Spleen (tissue), 11 donors: ENCODE data around the gene TMEM164. TPM values are rescaled to one million over a fixed set of nuclear protein-coding genes. Genes with fewer than 3 reads are reported as not detected.

ENCODE experiments used
- DNase-seq: peaks from one replicate; pipeline ENCODE4 v3.0.0-alpha.2; 2020
- H3K27ac ChIP-seq, 8 donors: fragments of 200-600 bp; sonication (generic) in 7 of 8; 1 replicate in 4 of 8; 2 replicates in 4 of 8; pipeline versions ENCODE4 v1.5.0 to v1.8.0; 2016 to 2021; ENCODE audit warnings: inconsistent platforms in 4 of 8, mild to moderate bottlenecking in 4 of 8, moderate library complexity in 1 of 8
- H3K27me3 ChIP-seq, 7 donors: fragments of 200-600 bp; sonication (generic) in 6 of 7; replicated peaks in 1 of 7; 1 replicate in 4 of 7; 2 replicates in 3 of 7; pipeline versions ENCODE4 v1.5.0 to v1.8.0; 2016 to 2021; ENCODE audit warnings: inconsistent platforms in 3 of 7, mild to moderate bottlenecking in 1 of 7
- H3K36me3 ChIP-seq, 6 donors: fragments of 200-600 bp; sonication (generic) in 5 of 6; 1 replicate in 4 of 6; 2 replicates in 2 of 6; pipeline versions ENCODE4 v1.5.0 to v1.8.0; 2016 to 2021; ENCODE audit warnings: inconsistent platforms in 2 of 6
- H3K4me1 ChIP-seq, 6 donors: fragments of 200-600 bp; sonication (generic) in 5 of 6; 1 replicate in 3 of 6; 2 replicates in 3 of 6; pipeline versions ENCODE4 v1.5.0 to v1.8.0; 2016 to 2021; ENCODE audit warnings: inconsistent platforms in 3 of 6
- H3K4me3 ChIP-seq, 8 donors: fragments of 200-600 bp; sonication (generic) in 7 of 8; 1 replicate in 4 of 8; 2 replicates in 4 of 8; pipeline versions ENCODE4 v1.5.0 to v1.8.0; 2016 to 2021; ENCODE audit warnings: inconsistent platforms in 4 of 8, mild to moderate bottlenecking in 4 of 8, moderate library complexity in 2 of 8
- H3K9me3 ChIP-seq, 8 donors: fragments of 200-600 bp; sonication (generic) in 7 of 8; 1 replicate in 4 of 8; 2 replicates in 4 of 8; pipeline versions ENCODE4 v1.5.0 to v1.8.0; 2016 to 2021; ENCODE audit warnings: inconsistent platforms in 4 of 8
- POLR2A ChIP-seq, 3 donors: fragments of 450-650 bp; IDR thresholded peaks; one replicate each; pipeline ENCODE4 v1.5.1; 2017; ENCODE audit warnings: antibody characterized with exemption in 3 of 3, mild to moderate bottlenecking in 1 of 3
- POLR2AphosphoS5 ChIP-seq, 3 donors: sonication (generic); formaldehyde crosslinking; IDR thresholded peaks; one replicate each; pipeline ENCODE4 v1.5.1; 2017; ENCODE audit warnings: antibody characterized with exemption in 3 of 3
- WGBS, 5 donors: extraction: QIAGEN DNeasy Blood & Tissue Kit in 3 of 5; methylation state at CpG; one replicate each; pipeline versions ENCODE4 v1.1.5 to v1.1.7; 2013 to 2018; 5-methylcytosine and 5-hydroxymethylcytosine counted together
- intact Hi-C: fragments of 100-400 bp; cut with DNase I; formaldehyde crosslinking; loops from one replicate; pipeline ENCODE4 v1.15.0; 2023; ENCODE audit warnings: low total_unique reads
- polyA plus RNA-seq, 3 donors: library from polyadenylated mRNA; stranded (reverse); fragments of 200-250 nt; gene quantifications; one replicate each; pipeline ENCODE4 v1.2.1, GENCODE V29; 2013
- total RNA-seq, 7 donors: library from RNA; depleted of rRNA in 3 of 7; stranded (reverse); fragments of >200 nt in 3 of 7; fragmentation: NEBNext Ultra II Directional in 4 of 7; extraction: Animal tissue kit (Norgen Biotek cat#: 25700) in 4 of 7; gene quantifications; one replicate each; pipeline versions ENCODE4 v1.1.0 to v1.2.1, GENCODE V29; 2016 to 2021
- TF ChIP-seq, protein P1 (sequence below), 11 experiments: fragments of 200-600 bp in 7 of 11; fragments of 450-650 bp in 4 of 11; sonication (generic) in 4 of 11; IDR thresholded peaks in 8 of 11; conservative IDR thresholded peaks in 3 of 11; 1 replicate in 7 of 11; 2 replicates in 4 of 11; pipeline versions ENCODE4 v1.4.0 to v1.8.0; 2016 to 2021; ENCODE audit warnings: antibody characterized with exemption in 11 of 11, inconsistent platforms in 4 of 11, mild to moderate bottlenecking in 1 of 11
- donor health status: healthy with polysubstance abuse.
- donor health status: DM: no; HTN: no; CAD: no; lungs with moderate emphysema.
- donor health status: DM: no; HTN: no; CAD: no.
- donor health status: Bipolar disorder and iron deficiency.
- donor health status: healthy.
- donor health status: DM: no; HTN: no; CAD: no.
- donor health status: DM: yes; HTN: yes; CAD: no.

The TMEM164 gene
- total and polyA plus RNA-seq, 10 donors, result 3.9 to 29.7 (median 24.3) TPM

DNA sequence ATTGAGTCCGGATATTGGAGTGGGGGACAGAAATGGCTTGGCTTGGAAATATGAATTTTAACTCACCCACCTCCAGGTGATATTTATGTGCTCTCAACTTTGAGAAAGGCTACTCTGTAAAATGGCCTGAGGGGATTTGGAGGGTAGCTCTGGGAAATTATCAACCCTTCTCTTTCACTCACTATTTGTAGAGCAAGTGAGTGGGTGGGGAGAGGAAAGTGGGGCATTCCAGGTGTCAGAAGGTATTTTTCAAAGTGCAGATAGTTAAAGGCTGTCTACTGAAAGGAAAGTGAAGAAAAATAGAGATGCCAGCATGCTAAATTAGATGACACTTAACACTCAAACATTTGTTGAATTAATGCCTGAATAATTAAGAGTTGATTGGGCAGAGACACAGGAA, 44.1 kb downstream of the TMEM164 start:
- TF ChIP-seq POLR2A (IDR thresholded peaks at IDR 0.05) (no peak), POLR2AphosphoS5 (IDR thresholded peaks at IDR 0.05) (no peak)
- TF ChIP-seq, protein P1, sequence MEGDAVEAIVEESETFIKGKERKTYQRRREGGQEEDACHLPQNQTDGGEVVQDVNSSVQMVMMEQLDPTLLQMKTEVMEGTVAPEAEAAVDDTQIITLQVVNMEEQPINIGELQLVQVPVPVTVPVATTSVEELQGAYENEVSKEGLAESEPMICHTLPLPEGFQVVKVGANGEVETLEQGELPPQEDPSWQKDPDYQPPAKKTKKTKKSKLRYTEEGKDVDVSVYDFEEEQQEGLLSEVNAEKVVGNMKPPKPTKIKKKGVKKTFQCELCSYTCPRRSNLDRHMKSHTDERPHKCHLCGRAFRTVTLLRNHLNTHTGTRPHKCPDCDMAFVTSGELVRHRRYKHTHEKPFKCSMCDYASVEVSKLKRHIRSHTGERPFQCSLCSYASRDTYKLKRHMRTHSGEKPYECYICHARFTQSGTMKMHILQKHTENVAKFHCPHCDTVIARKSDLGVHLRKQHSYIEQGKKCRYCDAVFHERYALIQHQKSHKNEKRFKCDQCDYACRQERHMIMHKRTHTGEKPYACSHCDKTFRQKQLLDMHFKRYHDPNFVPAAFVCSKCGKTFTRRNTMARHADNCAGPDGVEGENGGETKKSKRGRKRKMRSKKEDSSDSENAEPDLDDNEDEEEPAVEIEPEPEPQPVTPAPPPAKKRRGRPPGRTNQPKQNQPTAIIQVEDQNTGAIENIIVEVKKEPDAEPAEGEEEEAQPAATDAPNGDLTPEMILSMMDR (IDR thresholded peaks at IDR 0.05 in 8 of 11, conservative IDR thresholded peaks at IDR 0.05 in 3 of 11), result no peak
- Histone ChIP-seq H3K27me3 (no peaks in the 10 kb centered on the region), H3K27ac (no peak overlapping the region), H3K9me3 (no peaks in the 10 kb centered on the region), H3K4me1 (peaks cover 0 to 21% (median 7%) of the 10 kb centered on the region in 6 donors), H3K36me3 (peaks cover 0 to 6% (median 0%) of the 10 kb centered on the region in 6 donors), H3K4me3 (no peak overlapping the region)
- DNase-seq, result no peak
- WGBS, 5 donors, result 74 to 100% (median 93%) methylated on average over 1 of the region's 1 CpG
- intact Hi-C loops, result no loop called here

GRCh38 chrX:110049096-110049495, 46.2 kb downstream of the TMEM164 start:
- DNase-seq, result no peak
- peaks cover 0 to 16% (median 0%) of the 10 kb centered on the region in 6 donors for H3K36me3 ChIP-seq
- intact Hi-C loops, result no loop called here
- no peak overlapping the region for H3K27ac ChIP-seq
- no peak overlapping the region for H3K4me3 ChIP-seq
- H3K9me3 ChIP-seq, result no peaks in the 10 kb centered on the region
- WGBS, 5 donors, result 47 to 90% (median 70%) methylated on average over 1 of the region's 1 CpG
- no peaks in the 10 kb centered on the region for H3K27me3 ChIP-seq
- TF ChIP-seq POLR2A (IDR thresholded peaks at IDR 0.05), result no peak
- TF ChIP-seq POLR2AphosphoS5 (IDR thresholded peaks at IDR 0.05), result no peak
- TF ChIP-seq, protein P1 (IDR thresholded peaks at IDR 0.05 in 8 of 11, conservative IDR thresholded peaks at IDR 0.05 in 3 of 11), result no peak
- peaks cover 0 to 1% (median 0%) of the 10 kb centered on the region in 6 donors for H3K4me1 ChIP-seq

- Histone ChIP-seq H3K9me3 (no peaks in the 10 kb centered on the region), H3K36me3 (peaks cover 0 to 28% (median 0%) of the 10 kb centered on the region in 6 donors), H3K4me1 (no peaks in the 10 kb centered on the region), H3K4me3 (no peak overlapping the region), H3K27ac (no peak overlapping the region), H3K27me3 (no peaks in the 10 kb centered on the region)
- intact Hi-C loops, result no loop called here
- TF ChIP-seq, protein P1 (IDR thresholded peaks at IDR 0.05 in 8 of 11, conservative IDR thresholded peaks at IDR 0.05 in 3 of 11), result no peak
- no peak for TF ChIP-seq POLR2AphosphoS5 (IDR thresholded peaks at IDR 0.05)
- no peak for TF ChIP-seq POLR2A (IDR thresholded peaks at IDR 0.05)
- DNase-seq, result no peak
- WGBS, 5 donors, result 63 to 89% (median 82%) methylated on average over 2 of the region's 2 CpGs
These were observed 47.5 kb downstream of the TMEM164 start for GRCh38 chrX:110050386-110050785.

- Histone ChIP-seq H3K36me3 (peaks cover 0 to 28% (median 0%) of the 10 kb centered on the region in 6 donors), H3K4me3 (no peak overlapping the region), H3K27ac (no peak overlapping the region), H3K27me3 (no peaks in the 10 kb centered on the region), H3K9me3 (no peaks in the 10 kb centered on the region), H3K4me1 (no peaks in the 10 kb centered on the region)
- no peak for DNase-seq
- WGBS, 5 donors, result 75 to 86% (median 78%) methylated on average over 2 of the region's 2 CpGs
- intact Hi-C loops, result no loop called here
- TF ChIP-seq POLR2AphosphoS5 (IDR thresholded peaks at IDR 0.05), result no peak
- TF ChIP-seq, protein P1 (IDR thresholded peaks at IDR 0.05 in 8 of 11, conservative IDR thresholded peaks at IDR 0.05 in 3 of 11), result no peak
- no peak for TF ChIP-seq POLR2A (IDR thresholded peaks at IDR 0.05)
These were observed 48.0 kb downstream of the TMEM164 start for GRCh38 chrX:110050901-110051300.
